LoVo (cell line): ENCODE results near the gene BLOC1S6.
A peak's percentile ranks its signal among the peaks of the same experiment; 100 is the strongest.

Experiments
- DNase-seq: peaks from one replicate; pipeline ENCODE4 v3.0.0-alpha.2; 2016; ENCODE audit warnings: low spot score

Gene BLOC1S6

GRCh38 chr15:45587095-45587862, at the start of gene BLOC1S6:
Gene BLOC1S6, plus strand, starts transcription at chr15:45587379. Its CDS starts 65 bp downstream, at chr15:45587444.
- DNase-seq = peak; percentile 92

- peak; percentile 47 for DNase-seq
These were observed 47.5 kb upstream of the BLOC1S6 start for GRCh38 chr15:45539680-45540079.

- DNase-seq = no peak
These were observed 46.6 kb upstream of the BLOC1S6 start for GRCh38 chr15:45540531-45540930.

GRCh38 chr15:45543051-45543450, 44.1 kb upstream of the BLOC1S6 start:
- DNase-seq = no peak

GRCh38 chr15:45544266-45545023, 42.7 kb upstream of the BLOC1S6 start:
- no peak for DNase-seq

GRCh38 chr15:45546789-45547188, 40.4 kb upstream of the BLOC1S6 start:
- no peak for DNase-seq

- DNase-seq = no peak
These were observed 38.2 kb upstream of the BLOC1S6 start for GRCh38 chr15:45548753-45549520.

- no peak for DNase-seq
These were observed 37.5 kb upstream of the BLOC1S6 start for GRCh38 chr15:45549541-45550220.

- DNase-seq = no peak
These were observed 36.7 kb upstream of the BLOC1S6 start for GRCh38 chr15:45550436-45550835.

GRCh38 chr15:45551676-45552075, 35.5 kb upstream of the BLOC1S6 start:
- DNase-seq = no peak

- DNase-seq = no peak
These were observed 31.1 kb upstream of the BLOC1S6 start for GRCh38 chr15:45555934-45556608.

- DNase-seq = no peak
These were observed 14.6 kb upstream of the BLOC1S6 start for GRCh38 chr15:45572617-45573016.

GRCh38 chr15:45573961-45574629, 13.1 kb upstream of the BLOC1S6 start:
- peak; percentile 19 for DNase-seq

GRCh38 chr15:45581919-45582318, 5.3 kb upstream of the BLOC1S6 start:
- no peak for DNase-seq

GRCh38 chr15:45583731-45584639, 3.2 kb upstream of the BLOC1S6 start:
- DNase-seq = no peak

GRCh38 chr15:45585069-45585791, 1.9 kb upstream of the BLOC1S6 start:
- DNase-seq = no peak

- DNase-seq = no peak
These were observed 1.1 kb upstream of the BLOC1S6 start for GRCh38 chr15:45586125-45586524.

GRCh38 chr15:45586601-45587094, 531 bp upstream of the BLOC1S6 start:
- DNase-seq = peak; percentile 8

- DNase-seq = no peak
These were observed 638 bp downstream of the BLOC1S6 start for GRCh38 chr15:45587863-45588170.
